Lung (tissue), 12 donors: ENCODE results near the gene FHIP1B. TPM values are rescaled to one million over a fixed set of nuclear protein-coding genes. Genes with fewer than 3 reads are reported as not detected.

Experiments
- ATAC-seq: fragments of 200-7000 bp; cut with Tn5 transposase; one replicate; pipeline ENCODE4 v1.9.1; 2020; ENCODE audit warnings: moderate number of reproducible peaks; ENCODE audit not compliant: insufficient read depth, low FRiP score
- DNase-seq, 3 donors: peaks; one replicate each; pipeline ENCODE4 v3.0.0-alpha.2; 2013 to 2017
- H3K27ac ChIP-seq, 2 donors: one replicate each; pipeline ENCODE4 v1.5.1; 2013; ENCODE audit warnings: mild to moderate bottlenecking in 2 of 2, moderate library complexity in 2 of 2, control low read depth in 1 of 2, inconsistent platforms in 1 of 2, low read depth in 1 of 2, low read length in 1 of 2
- H3K27me3 ChIP-seq, 3 donors: one replicate each; pipeline ENCODE4 v1.5.1; 2013; ENCODE audit warnings: low read length in 2 of 3; ENCODE audit not compliant: control insufficient read depth in 3 of 3, insufficient read depth in 3 of 3
- H3K36me3 ChIP-seq, 4 donors: one replicate each; pipeline ENCODE4 v1.5.1; 2013; ENCODE audit warnings: low read length in 4 of 4, mild to moderate bottlenecking in 1 of 4, moderate library complexity in 1 of 4; ENCODE audit not compliant: control insufficient read depth in 4 of 4, insufficient read depth in 4 of 4
- H3K4me1 ChIP-seq, 5 donors: one replicate each; pipeline ENCODE4 v1.5.1; 2013; ENCODE audit warnings: low read length in 5 of 5, mild to moderate bottlenecking in 2 of 5, moderate library complexity in 1 of 5; ENCODE audit not compliant: control insufficient read depth in 5 of 5, insufficient read depth in 5 of 5
- H3K4me3 ChIP-seq: one replicate; pipeline ENCODE4 v1.5.1; 2013; ENCODE audit warnings: mild to moderate bottlenecking, control low read depth, moderate library complexity
- H3K9ac ChIP-seq, 2 donors: one replicate each; pipeline ENCODE4 v1.5.1; 2013; ENCODE audit warnings: low read length in 2 of 2, control low read depth in 1 of 2; ENCODE audit not compliant: insufficient read depth in 1 of 2
- H3K9me3 ChIP-seq, 4 donors: one replicate each; pipeline ENCODE4 v1.5.1; 2013; ENCODE audit warnings: low read length in 3 of 4, mild to moderate bottlenecking in 1 of 4, moderate library complexity in 1 of 4; ENCODE audit not compliant: control insufficient read depth in 4 of 4, insufficient read depth in 3 of 4
- CTCF ChIP-seq: IDR thresholded peaks from 2 replicates; pipeline ENCODE4 v1.5.1; 2012; ENCODE audit warnings: mild to moderate bottlenecking; ENCODE audit errors: control extremely low read depth, extremely low read depth
- WGBS, 2 donors: extraction: QIAGEN DNeasy Blood & Tissue Kit; methylation state at CpG; one replicate each; pipeline ENCODE4 v1.1.7; 2013; 5-methylcytosine and 5-hydroxymethylcytosine counted together
- polyA plus RNA-seq, 2 donors: library from polyadenylated mRNA; stranded (reverse); fragments of 200-250 nt; gene quantifications; one replicate each; pipeline ENCODE4 v1.2.1, GENCODE V29; 2013
- total RNA-seq, 2 donors: library from RNA; depleted of rRNA in 1 of 2; stranded (reverse); fragments of >200 nt in 1 of 2; gene quantifications; one replicate each; pipeline ENCODE4 v1.2.1, GENCODE V29; 2014 to 2021
- donor health status: control.
- donor health status: control.
- donor health status: Bipolar disorder and iron deficiency.
- donor health status: healthy.
- donor health status: DM: yes; HTN: yes; CAD: no.

The FHIP1B gene
- total and polyA plus RNA-seq, 4 donors: 40.9 to 43.4 (median 41.8) TPM

- H3K36me3 ChIP-seq: no peaks in the 10 kb centered on the region
- H3K27me3 ChIP-seq: no peaks in the 10 kb centered on the region
- TF ChIP-seq CTCF: no peak
- no peak overlapping the region for H3K27ac ChIP-seq
- no peak for DNase-seq
- no peaks in the 10 kb centered on the region for H3K9me3 ChIP-seq
- no peak overlapping the region for H3K9ac ChIP-seq
- ATAC-seq: no peak
- 95 to 98% methylated on average over 2 of the region's 2 CpGs for WGBS, 2 donors
- peaks cover 0 to 6% (median 0%) of the 10 kb centered on the region in 5 donors for H3K4me1 ChIP-seq
- H3K4me3 ChIP-seq: no peak overlapping the region
Observed at GRCh38 chr11:6245536-6245935, 11.1 kb upstream of the FHIP1B start.

GRCh38 chr11:6241316-6241715 lies 6.9 kb upstream of the FHIP1B start:
- H3K4me3 ChIP-seq: no peak overlapping the region
- no peaks in the 10 kb centered on the region for H3K9me3 ChIP-seq
- H3K36me3 ChIP-seq: no peaks in the 10 kb centered on the region
- H3K27me3 ChIP-seq: no peaks in the 10 kb centered on the region
- TF ChIP-seq CTCF: no peak
- ATAC-seq (no peak), DNase-seq (no peak)
- H3K4me1 ChIP-seq: no peaks in the 10 kb centered on the region
- WGBS, 2 donors: 91 to 96% methylated on average over 7 of the region's 7 CpGs
- H3K27ac ChIP-seq: no peak overlapping the region
- no peak overlapping the region for H3K9ac ChIP-seq

- H3K9me3 ChIP-seq: no peaks in the 10 kb centered on the region
- H3K4me3 ChIP-seq: no peak overlapping the region
- no peaks in the 10 kb centered on the region for H3K27me3 ChIP-seq
- no peaks in the 10 kb centered on the region for H3K4me1 ChIP-seq
- no peak for DNase-seq
- H3K36me3 ChIP-seq: no peaks in the 10 kb centered on the region
- 25 to 44% methylated on average over 1 of the region's 1 CpG for WGBS, 2 donors
- no peak overlapping the region for H3K9ac ChIP-seq
- no peak for ATAC-seq
- no peak for TF ChIP-seq CTCF
- H3K27ac ChIP-seq: no peak overlapping the region
Observed at GRCh38 chr11:6240781-6241180, 6.3 kb upstream of the FHIP1B start.

GRCh38 chr11:6240139-6240538 lies 5.7 kb upstream of the FHIP1B start:
- DNase-seq (no peak), ATAC-seq (no peak)
- no peak for TF ChIP-seq CTCF
- Histone ChIP-seq H3K27ac (no peak overlapping the region), H3K4me3 (no peak overlapping the region), H3K36me3 (no peaks in the 10 kb centered on the region), H3K27me3 (no peaks in the 10 kb centered on the region), H3K9me3 (no peaks in the 10 kb centered on the region), H3K4me1 (peaks cover 0 to 3% (median 0%) of the 10 kb centered on the region in 5 donors), H3K9ac (no peak overlapping the region)
- 97% methylated on average over 28 of the region's 28 CpGs for WGBS, 2 donors
